ENCODE results near the gene SLC13A4. TPM values are rescaled to one million over a fixed set of nuclear protein-coding genes. Genes with fewer than 3 reads are reported as not detected.

The SLC13A4 gene
- total RNA-seq, 4 donors from 2014 or later, result not detected

GRCh38 chr7:135685306-135686084 is 42.5 kb downstream of the SLC13A4 start:
- no peaks in the 10 kb centered on the region for H3K9me3 ChIP-seq
- DNase-seq (ENCODE audit: extremely low spot score), result no peak
- no peak overlapping the region for H3K4me3 ChIP-seq
- whole genome bisulfite sequencing, result 90% methylated on average over 9 of the region's 9 CpGs
- no peak for TF ChIP-seq EP300 (IDR thresholded peaks at IDR 0.05)
- no peak for TF ChIP-seq POLR2AphosphoS5 (IDR thresholded peaks at IDR 0.05)
- TF ChIP-seq POLR2A (IDR thresholded peaks at IDR 0.05; ENCODE audit: low read depth), result no peak
- TF ChIP-seq, protein P1, sequence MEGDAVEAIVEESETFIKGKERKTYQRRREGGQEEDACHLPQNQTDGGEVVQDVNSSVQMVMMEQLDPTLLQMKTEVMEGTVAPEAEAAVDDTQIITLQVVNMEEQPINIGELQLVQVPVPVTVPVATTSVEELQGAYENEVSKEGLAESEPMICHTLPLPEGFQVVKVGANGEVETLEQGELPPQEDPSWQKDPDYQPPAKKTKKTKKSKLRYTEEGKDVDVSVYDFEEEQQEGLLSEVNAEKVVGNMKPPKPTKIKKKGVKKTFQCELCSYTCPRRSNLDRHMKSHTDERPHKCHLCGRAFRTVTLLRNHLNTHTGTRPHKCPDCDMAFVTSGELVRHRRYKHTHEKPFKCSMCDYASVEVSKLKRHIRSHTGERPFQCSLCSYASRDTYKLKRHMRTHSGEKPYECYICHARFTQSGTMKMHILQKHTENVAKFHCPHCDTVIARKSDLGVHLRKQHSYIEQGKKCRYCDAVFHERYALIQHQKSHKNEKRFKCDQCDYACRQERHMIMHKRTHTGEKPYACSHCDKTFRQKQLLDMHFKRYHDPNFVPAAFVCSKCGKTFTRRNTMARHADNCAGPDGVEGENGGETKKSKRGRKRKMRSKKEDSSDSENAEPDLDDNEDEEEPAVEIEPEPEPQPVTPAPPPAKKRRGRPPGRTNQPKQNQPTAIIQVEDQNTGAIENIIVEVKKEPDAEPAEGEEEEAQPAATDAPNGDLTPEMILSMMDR (IDR thresholded peaks at IDR 0.05), result no peak
- H3K27me3 ChIP-seq, result no peaks in the 10 kb centered on the region
- intact Hi-C loops (cut with DNase I), result no loop called here
- no peak overlapping the region for H3K27ac ChIP-seq (replicated peaks in 1 of 4)
- peaks cover 0 to 44% (median 19%) of the 10 kb centered on the region in 4 donors for H3K36me3 ChIP-seq
- peaks cover 16 to 28% (median 20%) of the 10 kb centered on the region in 4 donors for H3K4me1 ChIP-seq

DNA sequence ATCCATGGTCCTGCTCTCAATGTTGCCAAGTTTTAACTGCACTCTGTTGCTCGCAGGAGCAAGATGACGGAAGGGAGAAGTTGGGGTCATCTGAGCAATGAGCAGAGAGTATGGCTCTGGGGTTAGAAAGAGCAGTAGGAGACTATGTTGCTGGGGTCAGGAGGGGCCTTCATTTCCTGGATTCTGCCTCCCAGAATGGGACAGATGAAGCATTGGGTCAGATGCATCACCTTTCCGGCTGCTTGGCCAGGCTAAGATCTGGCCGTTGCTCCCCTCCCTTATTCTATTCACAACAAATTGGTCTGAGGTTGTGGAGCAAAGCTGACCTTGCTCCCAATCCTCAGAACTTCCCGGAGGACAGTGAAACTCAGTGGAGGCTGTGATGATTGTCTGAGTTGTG is 43.3 kb downstream of the SLC13A4 start:
- H3K4me3 ChIP-seq, result no peak overlapping the region
- no peak overlapping the region for H3K27ac ChIP-seq (replicated peaks in 1 of 4)
- peaks cover 0 to 40% (median 18%) of the 10 kb centered on the region in 4 donors for H3K36me3 ChIP-seq
- H3K4me1 ChIP-seq, result peaks cover 16 to 28% (median 20%) of the 10 kb centered on the region in 4 donors
- H3K9me3 ChIP-seq, result no peaks in the 10 kb centered on the region
- H3K27me3 ChIP-seq, result no peaks in the 10 kb centered on the region
- DNase-seq (ENCODE audit: extremely low spot score), result no peak
- intact Hi-C loops (cut with DNase I), result no loop called here
- WGBS, result 87% methylated on average over 5 of the region's 5 CpGs
- no peak for TF ChIP-seq POLR2AphosphoS5 (IDR thresholded peaks at IDR 0.05)
- TF ChIP-seq POLR2A (IDR thresholded peaks at IDR 0.05; ENCODE audit: low read depth), result no peak
- TF ChIP-seq EP300 (IDR thresholded peaks at IDR 0.05), result no peak
- TF ChIP-seq, protein P1 (IDR thresholded peaks at IDR 0.05), result no peak

DNA sequence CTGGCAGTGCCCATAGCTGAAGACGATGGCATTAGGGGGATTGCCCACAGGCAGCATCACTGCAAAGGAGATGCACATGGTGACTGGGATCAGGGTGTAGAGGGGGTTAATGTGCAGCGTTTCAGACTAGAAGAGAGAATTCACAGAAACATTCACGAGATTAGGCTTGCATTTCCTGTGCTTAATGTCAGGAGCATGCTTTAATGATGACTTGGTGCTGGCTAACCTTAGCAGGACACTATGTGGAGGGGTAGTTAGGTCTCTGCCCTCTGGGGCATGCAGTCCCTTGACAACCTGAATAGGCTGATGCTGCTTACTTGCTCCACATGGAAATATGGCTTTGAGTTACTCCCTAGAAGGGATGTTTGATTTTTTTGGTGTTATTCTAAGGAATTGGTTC is 43.9 kb downstream of the SLC13A4 start:
- TF ChIP-seq POLR2A (IDR thresholded peaks at IDR 0.05; ENCODE audit: low read depth) (no peak), POLR2AphosphoS5 (IDR thresholded peaks at IDR 0.05) (no peak), EP300 (IDR thresholded peaks at IDR 0.05) (no peak)
- TF ChIP-seq, protein P1 (IDR thresholded peaks at IDR 0.05), result no peak
- Histone ChIP-seq H3K4me1 (peaks cover 20 to 28% (median 22%) of the 10 kb centered on the region in 4 donors), H3K9me3 (no peaks in the 10 kb centered on the region), H3K27ac (replicated peaks in 1 of 4) (no peak overlapping the region), H3K36me3 (peaks cover 0 to 34% (median 12%) of the 10 kb centered on the region in 4 donors), H3K27me3 (no peaks in the 10 kb centered on the region), H3K4me3 (no peak overlapping the region)
- intact Hi-C loops (cut with DNase I), result no loop called here
- WGBS, result 83% methylated on average over 2 of the region's 3 CpGs
- no peak for DNase-seq (ENCODE audit: extremely low spot score)

DNA sequence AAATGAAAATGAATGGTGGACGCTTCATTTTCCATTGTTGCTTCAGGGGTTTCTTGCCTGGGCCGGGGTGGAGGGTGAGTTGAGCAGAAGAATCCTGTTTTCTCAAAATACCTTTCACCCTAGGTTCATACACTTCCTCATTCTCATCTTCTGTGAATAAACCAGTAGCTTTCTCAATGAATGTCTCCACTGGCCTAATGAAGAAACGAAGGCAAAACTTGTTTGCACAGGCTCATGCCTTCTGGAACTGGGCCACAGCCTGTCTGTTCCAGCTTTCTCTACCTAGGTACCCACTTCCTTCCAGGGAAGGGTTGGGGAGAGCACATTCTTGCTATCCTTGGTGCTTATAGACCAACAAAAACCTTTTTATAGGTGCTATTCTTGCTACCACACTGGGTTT is 44.4 kb downstream of the SLC13A4 start:
- H3K4me1 ChIP-seq, result peaks cover 21 to 32% (median 27%) of the 10 kb centered on the region in 4 donors
- intact Hi-C loops (cut with DNase I), result no loop called here
- no peaks in the 10 kb centered on the region for H3K27me3 ChIP-seq
- H3K27ac ChIP-seq (replicated peaks in 1 of 4), result no peak overlapping the region
- 89% methylated on average over 3 of the region's 3 CpGs for WGBS
- DNase-seq (ENCODE audit: extremely low spot score), result no peak
- H3K9me3 ChIP-seq, result no peaks in the 10 kb centered on the region
- H3K4me3 ChIP-seq, result no peak overlapping the region
- H3K36me3 ChIP-seq, result peaks cover 0 to 30% (median 8%) of the 10 kb centered on the region in 4 donors
- no peak for TF ChIP-seq EP300 (IDR thresholded peaks at IDR 0.05)
- no peak for TF ChIP-seq POLR2AphosphoS5 (IDR thresholded peaks at IDR 0.05)
- no peak for TF ChIP-seq POLR2A (IDR thresholded peaks at IDR 0.05; ENCODE audit: low read depth)
- TF ChIP-seq, protein P1 (IDR thresholded peaks at IDR 0.05), result no peak

All from esophagus muscularis mucosa (tissue), 4 donors.